GM18870 (cell line): ENCODE results near the gene SESN3.
"Not testable (repeated sequence)": the region's sequence is repeated elsewhere in the genome, so short reads cannot be mapped to it uniquely, and the experiment has no call there.

Experiments used
- ATAC-seq: cut with Tn5 transposase; IDR thresholded peaks from one replicate; pipeline ENCODE4 v1.9.1; 2021; ENCODE audit warnings: moderate library complexity; ENCODE audit not compliant: unreplicated experiment

Gene SESN3, protein sequence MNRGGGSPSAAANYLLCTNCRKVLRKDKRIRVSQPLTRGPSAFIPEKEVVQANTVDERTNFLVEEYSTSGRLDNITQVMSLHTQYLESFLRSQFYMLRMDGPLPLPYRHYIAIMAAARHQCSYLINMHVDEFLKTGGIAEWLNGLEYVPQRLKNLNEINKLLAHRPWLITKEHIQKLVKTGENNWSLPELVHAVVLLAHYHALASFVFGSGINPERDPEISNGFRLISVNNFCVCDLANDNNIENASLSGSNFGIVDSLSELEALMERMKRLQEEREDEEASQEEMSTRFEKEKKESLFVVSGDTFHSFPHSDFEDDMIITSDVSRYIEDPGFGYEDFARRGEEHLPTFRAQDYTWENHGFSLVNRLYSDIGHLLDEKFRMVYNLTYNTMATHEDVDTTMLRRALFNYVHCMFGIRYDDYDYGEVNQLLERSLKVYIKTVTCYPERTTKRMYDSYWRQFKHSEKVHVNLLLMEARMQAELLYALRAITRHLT

DNA sequence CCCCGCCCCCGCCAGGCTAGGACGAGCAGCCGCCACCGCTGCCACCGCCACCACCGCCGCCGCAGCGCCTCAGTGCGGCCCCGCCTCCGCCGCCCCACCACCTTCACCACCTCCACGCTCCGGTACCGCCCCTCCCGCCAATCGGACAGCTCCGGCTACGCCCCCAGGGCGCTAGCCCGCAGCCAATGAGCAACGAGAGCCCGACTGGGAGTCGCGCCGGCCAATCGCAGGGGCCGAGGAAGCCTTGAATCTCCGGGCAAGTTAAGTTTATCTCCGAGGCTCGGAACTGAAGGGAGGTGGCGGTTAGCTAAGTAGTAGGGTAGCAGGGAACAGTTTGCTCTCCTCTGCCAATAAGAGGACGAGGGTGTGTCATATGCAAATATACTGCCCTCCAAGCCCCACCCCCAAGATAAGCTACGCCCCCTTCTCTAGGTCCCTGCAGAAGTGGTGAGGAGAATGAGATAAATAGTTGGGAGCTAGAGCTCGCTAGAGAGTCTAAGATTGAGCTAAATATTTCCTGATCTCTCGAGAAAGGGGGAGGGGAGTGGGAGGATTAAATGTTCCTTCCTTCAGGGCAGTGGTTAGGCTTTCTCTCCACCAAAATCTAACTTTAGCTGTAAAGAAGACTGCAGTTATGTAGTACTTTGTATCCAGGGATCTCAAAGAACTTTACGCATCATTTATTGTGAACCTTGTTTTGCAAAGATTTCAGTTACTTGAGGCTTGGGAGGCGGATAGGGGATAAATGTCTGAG is at the start of gene SESN3:
TSS of gene SESN3 (minus strand) at position 76 of the 754 bp plus-strand sequence. CDS start 342 bp downstream, outside the sequence.
- ATAC-seq: peak; percentile 99

DNA sequence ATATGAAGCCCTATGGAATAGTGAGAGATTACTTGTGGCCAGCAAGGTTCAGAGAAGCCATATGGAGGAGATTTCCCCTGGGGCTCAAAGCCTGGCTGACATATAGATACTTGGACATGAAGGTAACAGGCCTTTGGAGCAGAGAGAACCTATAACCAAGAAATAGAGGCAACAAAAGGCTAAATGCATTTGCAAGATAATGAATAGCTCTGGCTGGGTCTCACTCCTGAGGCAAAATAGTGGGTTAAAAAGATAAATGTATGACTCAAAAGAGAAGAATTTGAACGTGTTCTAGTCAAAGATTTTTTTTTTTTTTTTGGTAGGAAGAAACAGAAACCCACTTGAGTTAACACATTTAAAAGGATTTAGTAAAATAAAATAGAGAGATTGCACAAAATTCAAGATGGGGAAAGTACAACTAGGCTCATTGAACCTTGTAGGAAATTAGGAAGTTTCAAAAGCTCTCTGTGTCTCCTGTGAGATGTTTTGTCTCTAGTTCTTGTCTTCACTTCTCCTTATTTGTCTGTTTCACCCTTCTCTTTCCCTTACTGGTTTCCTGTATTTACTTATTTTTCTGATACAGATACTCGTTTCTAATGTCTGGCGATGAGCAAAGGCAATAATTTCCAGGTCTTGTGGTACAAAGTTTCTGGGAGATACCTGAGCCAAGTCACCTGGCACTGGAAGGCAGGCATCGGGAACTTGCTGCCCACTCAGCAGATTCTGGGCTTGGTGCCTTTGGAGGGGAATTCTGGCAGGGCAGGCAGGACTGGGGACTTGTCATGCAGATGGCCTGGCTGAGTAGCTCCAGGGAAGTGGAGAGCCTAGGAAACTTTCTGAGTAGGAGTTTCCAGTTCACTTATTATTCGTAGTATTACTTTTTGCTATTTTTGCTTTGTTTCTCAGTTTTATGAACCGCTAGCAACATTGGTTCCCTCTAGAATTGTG is 49.2 kb upstream of the SESN3 start:
- no peak for ATAC-seq

DNA sequence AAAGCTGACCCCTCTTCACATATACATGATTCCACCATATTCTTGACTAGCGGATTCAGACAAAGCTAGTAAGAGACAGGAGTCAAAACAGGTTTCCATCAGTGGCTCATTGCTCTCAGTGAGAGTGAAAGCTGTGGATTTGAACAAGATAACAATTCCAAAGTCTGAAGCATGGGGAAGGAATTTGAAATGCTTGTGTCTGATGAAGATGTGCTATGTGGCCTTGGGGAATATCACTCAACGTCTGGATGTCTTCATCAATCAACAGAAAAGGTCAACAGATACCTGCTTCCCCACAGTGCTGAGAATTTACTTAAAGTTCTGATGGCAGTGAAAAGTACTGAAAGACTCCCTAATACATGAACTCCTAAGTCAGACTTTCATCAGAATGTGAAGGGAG is 46.9 kb upstream of the SESN3 start:
- ATAC-seq: no peak

- ATAC-seq: no peak
Observed at GRCh38 chr11:95276139-95276538, 45.1 kb upstream of the SESN3 start.

DNA sequence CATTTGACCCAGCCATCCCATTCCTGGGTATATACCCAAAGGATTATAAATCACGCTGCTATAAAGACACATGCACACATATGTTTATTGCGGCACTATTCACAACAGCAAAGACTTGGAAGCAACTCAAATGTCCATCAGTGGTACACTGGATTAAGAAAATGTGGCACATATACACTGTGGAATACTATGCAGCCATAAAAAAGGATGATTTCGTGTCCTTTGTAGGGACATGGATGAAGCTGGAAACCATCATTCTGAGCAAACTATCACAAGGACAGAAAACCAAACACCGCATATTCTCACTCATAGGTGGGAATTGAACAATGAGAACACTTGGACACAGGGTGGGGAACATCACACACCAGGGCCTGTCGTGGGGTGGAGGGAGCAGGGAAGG is 42.6 kb upstream of the SESN3 start:
- not testable (repeated sequence) for ATAC-seq

GRCh38 chr11:95269036-95269819 is 38.2 kb upstream of the SESN3 start:
- ATAC-seq: no peak

GRCh38 chr11:95268391-95268790 is 37.4 kb upstream of the SESN3 start:
- no peak for ATAC-seq

DNA sequence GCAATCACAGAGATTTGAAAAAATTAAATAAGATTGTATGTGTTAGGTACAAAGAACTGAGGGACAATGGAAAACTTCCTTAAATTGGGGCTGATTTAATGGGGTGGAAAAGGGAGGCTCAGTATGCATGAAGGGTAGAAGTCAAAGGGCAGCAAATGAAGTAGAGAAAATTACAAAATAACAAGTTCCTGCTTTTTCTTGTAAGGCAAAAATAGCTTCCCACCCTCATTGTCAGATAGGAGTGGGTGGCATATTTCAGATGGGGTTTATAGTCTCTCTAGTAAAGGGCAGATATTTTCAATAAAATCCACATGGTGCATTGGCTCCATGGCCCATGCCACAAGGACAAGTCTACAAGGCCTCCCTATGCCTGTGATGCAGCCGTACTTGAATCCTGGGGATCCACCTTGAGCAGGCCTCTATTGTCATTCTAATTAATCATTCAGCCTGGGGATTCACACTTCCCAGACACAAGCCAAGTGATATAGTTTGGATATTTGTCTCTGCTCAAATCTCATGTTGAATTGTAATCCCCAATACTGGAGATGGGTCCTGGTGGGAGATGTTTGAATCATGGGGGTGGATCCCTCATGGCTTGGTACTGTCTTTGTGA is 36.7 kb upstream of the SESN3 start:
- no peak for ATAC-seq

GRCh38 chr11:95266751-95267374 is 35.9 kb upstream of the SESN3 start:
- no peak for ATAC-seq

GRCh38 chr11:95264881-95265280 is 33.9 kb upstream of the SESN3 start:
- ATAC-seq: no peak

- ATAC-seq: no peak
Observed at GRCh38 chr11:95262994-95263765, 32.2 kb upstream of the SESN3 start.

GRCh38 chr11:95257456-95257971 is 26.5 kb upstream of the SESN3 start:
- ATAC-seq: no peak

DNA sequence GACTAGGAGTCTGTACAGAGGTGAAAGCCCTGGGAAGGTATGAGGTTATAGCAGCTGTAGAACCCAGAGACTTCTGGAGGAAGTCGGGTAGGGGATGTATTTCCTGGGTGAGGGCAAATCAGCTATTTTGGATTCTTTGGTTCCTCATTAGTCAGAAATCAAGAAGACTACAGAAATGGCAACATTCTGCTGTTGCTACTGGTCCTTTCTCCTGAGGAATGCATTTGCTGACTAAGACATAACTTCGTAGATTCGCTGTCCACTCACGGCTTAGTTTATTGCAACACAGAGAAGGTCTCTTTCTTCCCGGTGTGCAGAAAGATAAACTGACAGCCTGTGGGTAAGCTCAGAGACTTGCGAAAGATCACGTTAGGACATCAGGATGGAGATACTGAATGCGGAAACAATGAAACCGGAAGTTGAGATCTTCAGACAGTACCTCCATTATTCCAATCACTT is 25.3 kb upstream of the SESN3 start:
- no peak for ATAC-seq

- ATAC-seq: no peak
Observed at GRCh38 chr11:95255251-95256145, 24.5 kb upstream of the SESN3 start.

- peak; percentile 23 for ATAC-seq
Observed at GRCh38 chr11:95254716-95255115, 23.7 kb upstream of the SESN3 start.

DNA sequence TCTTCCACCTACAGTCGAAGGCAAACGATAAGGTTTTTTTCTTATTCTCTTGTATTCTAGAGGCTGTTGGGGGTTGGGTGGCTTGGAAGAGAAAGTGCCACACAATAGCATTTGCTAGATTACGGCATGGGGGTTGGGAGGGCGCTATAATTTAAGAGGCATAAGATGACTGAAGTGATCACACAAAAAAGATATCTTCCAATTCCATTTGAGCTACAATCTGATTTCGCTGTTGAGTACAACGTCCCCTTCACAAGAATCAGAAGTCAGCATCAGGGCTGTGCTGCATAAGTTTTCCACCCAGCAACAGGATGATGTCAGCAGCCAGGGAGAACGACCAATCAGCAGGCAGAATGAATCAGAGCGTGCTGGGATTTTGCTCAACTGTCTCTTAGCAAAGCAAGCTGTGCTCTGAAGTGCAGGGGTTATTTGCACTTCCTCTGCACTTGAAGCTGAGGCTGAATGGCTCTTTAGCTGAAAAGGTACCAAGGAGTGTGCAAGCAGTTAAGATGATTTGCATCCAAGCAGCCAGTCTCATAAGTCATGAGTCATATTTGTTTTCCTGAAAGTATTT is 23.2 kb upstream of the SESN3 start:
- peak; percentile 99 for ATAC-seq

GRCh38 chr11:95253141-95253540 is 22.1 kb upstream of the SESN3 start:
- ATAC-seq: no peak
